HL-60 (cell line): ENCODE data around the gene RBM15.

Experiments
- DNase-seq, 2 experiments: peaks; one replicate each; pipeline ENCODE4 v3.0.0-alpha.2; 2010 to 2020; ENCODE audit warnings: low read depth in 1 of 2, low spot score in 1 of 2
- H3K27ac ChIP-seq: fragments of 250-450 bp; sonication (Bioruptor Pico); replicated peaks from 2 replicates; pipeline ENCODE4 v1.5.1; 2020; ENCODE audit warnings: mild to moderate bottlenecking, moderate library complexity
- H3K27me3 ChIP-seq: fragments of 250-450 bp; sonication (Bioruptor Pico); 2 replicates; pipeline ENCODE4 v1.5.1; 2021; ENCODE audit warnings: mild to moderate bottlenecking, moderate library complexity; ENCODE audit not compliant: insufficient read depth, poor library complexity, severe bottlenecking
- H3K4me3 ChIP-seq: replicated peaks from 2 replicates; pipeline ENCODE4 v1.5.1; 2011; ENCODE audit warnings: mild to moderate bottlenecking, control low read depth, low read length; ENCODE audit not compliant: insufficient read depth
- CTCF ChIP-seq: IDR thresholded peaks from one replicate; pipeline ENCODE4 v1.5.1; 2011; ENCODE audit warnings: low read length, control low read depth, inconsistent platforms; ENCODE audit not compliant: insufficient read depth
- GABPA ChIP-seq: IDR thresholded peaks from 2 replicates; pipeline ENCODE4 v1.6.1; 2012; ENCODE audit warnings: low read depth
- POLR2AphosphoS5 ChIP-seq: IDR thresholded peaks from 2 replicates; pipeline ENCODE4 v1.6.1; 2012; ENCODE audit warnings: low read depth
- REST ChIP-seq: IDR thresholded peaks from 2 replicates; pipeline ENCODE4 v1.6.1; 2012; ENCODE audit warnings: low read depth; ENCODE audit not compliant: insufficient replicate concordance
- SPI1 ChIP-seq: IDR thresholded peaks from 2 replicates; pipeline ENCODE4 v1.6.1; 2012; ENCODE audit warnings: low read depth, mild to moderate bottlenecking, borderline replicate concordance

RBM15 gene

GRCh38 chr1:110336300-110337039 lies 2.7 kb upstream of the RBM15 start:
- no peaks in the 10 kb centered on the region for H3K27me3 ChIP-seq
- TF ChIP-seq POLR2AphosphoS5 (no peak), CTCF (no peak), SPI1 (no peak), REST (no peak), GABPA (no peak)
- H3K4me3 ChIP-seq, result no peak overlapping the region
- peak overlapping the region; percentile 98 for H3K27ac ChIP-seq
- DNase-seq, result no peak

GRCh38 chr1:110337704-110338308 lies 1.4 kb upstream of the RBM15 start:
- peak overlapping the region; percentile 98 for H3K27ac ChIP-seq
- peak in 1 of 2 experiments; percentile 57 for DNase-seq
- peak overlapping the region; percentile 45 for H3K4me3 ChIP-seq
- no peak for TF ChIP-seq POLR2AphosphoS5
- TF ChIP-seq GABPA, result no peak
- TF ChIP-seq REST, result peak; percentile 9
- H3K27me3 ChIP-seq, result no peaks in the 10 kb centered on the region

GRCh38 chr1:110338309-110338885 lies 780 bp upstream of the RBM15 start:
- no peaks in the 10 kb centered on the region for H3K27me3 ChIP-seq
- H3K27ac ChIP-seq, result peak overlapping the region; percentile 98
- DNase-seq, result peak; percentile 92 to 100
- TF ChIP-seq CTCF (peak; percentile 17), POLR2AphosphoS5 (peak; percentile 68), SPI1 (no peak)
- H3K4me3 ChIP-seq, result peak overlapping the region; percentile 45

- peak overlapping the region; percentile 98 for H3K27ac ChIP-seq
- DNase-seq, result peak in 1 of 2 experiments; percentile 55
- peak overlapping the region; percentile 93 for H3K4me3 ChIP-seq
- no peaks in the 10 kb centered on the region for H3K27me3 ChIP-seq
- TF ChIP-seq POLR2AphosphoS5, result peak; percentile 90
- TF ChIP-seq REST, result peak; percentile 78
- TF ChIP-seq SPI1, result no peak
Measured at GRCh38 chr1:110339407-110340206, 430 bp downstream of the RBM15 start.
